ENCODE measurements around the gene MAP6.

Gene MAP6

DNA sequence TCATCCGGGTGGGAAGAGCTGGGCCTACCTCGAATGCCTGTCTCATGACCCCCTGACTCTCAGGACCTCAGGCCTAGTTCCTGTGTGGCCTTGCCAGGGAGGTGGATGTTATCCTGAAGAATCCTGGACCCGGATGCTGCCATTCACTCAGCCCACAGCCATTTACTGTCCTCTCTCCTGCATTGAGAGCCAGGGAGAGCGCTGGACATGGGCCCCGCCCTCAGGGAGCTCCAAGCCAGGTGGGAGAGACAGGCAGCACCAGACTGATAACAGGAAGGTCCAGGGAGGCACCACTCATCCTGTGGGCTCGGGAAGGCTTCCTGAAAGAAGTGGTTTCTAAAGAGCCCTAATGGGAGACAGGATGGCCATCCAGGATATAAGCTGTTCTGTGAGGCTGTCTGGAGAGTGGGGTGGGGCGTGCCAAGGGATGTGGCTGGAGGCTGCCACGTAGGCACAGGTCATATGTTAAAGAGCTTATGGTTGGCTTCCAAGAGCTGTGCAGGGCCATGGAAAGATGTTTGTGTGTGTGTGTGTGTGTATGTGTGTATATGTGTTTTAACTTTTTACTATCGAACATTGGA, 98.2 kb downstream of the MAP6 start:
- no peak overlapping the region for H3K4me3 ChIP-seq (ENCODE audit: severe bottlenecking)
- no peaks in the 10 kb centered on the region for H3K9me3 ChIP-seq (ENCODE audit: severe bottlenecking)
- no peak for ATAC-seq (ENCODE audit: low read depth)
- no peak overlapping the region for H3K27ac ChIP-seq (ENCODE audit: poor library complexity, severe bottlenecking)
- no peak for DNase-seq (ENCODE audit: low spot score)
- H3K4me1 ChIP-seq (ENCODE audit: insufficient read depth, poor library complexity, severe bottlenecking): peaks cover 1% of the 10 kb centered on the region
- H3K27me3 ChIP-seq (ENCODE audit: insufficient read depth, poor library complexity, severe bottlenecking): no peaks in the 10 kb centered on the region
- peaks cover 54% of the 10 kb centered on the region for H3K36me3 ChIP-seq (ENCODE audit: low read depth)
- TF ChIP-seq, protein P1, sequence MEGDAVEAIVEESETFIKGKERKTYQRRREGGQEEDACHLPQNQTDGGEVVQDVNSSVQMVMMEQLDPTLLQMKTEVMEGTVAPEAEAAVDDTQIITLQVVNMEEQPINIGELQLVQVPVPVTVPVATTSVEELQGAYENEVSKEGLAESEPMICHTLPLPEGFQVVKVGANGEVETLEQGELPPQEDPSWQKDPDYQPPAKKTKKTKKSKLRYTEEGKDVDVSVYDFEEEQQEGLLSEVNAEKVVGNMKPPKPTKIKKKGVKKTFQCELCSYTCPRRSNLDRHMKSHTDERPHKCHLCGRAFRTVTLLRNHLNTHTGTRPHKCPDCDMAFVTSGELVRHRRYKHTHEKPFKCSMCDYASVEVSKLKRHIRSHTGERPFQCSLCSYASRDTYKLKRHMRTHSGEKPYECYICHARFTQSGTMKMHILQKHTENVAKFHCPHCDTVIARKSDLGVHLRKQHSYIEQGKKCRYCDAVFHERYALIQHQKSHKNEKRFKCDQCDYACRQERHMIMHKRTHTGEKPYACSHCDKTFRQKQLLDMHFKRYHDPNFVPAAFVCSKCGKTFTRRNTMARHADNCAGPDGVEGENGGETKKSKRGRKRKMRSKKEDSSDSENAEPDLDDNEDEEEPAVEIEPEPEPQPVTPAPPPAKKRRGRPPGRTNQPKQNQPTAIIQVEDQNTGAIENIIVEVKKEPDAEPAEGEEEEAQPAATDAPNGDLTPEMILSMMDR (IDR thresholded peaks at IDR 0.05; ENCODE audit: poor library complexity, severe bottlenecking): no peak

DNA sequence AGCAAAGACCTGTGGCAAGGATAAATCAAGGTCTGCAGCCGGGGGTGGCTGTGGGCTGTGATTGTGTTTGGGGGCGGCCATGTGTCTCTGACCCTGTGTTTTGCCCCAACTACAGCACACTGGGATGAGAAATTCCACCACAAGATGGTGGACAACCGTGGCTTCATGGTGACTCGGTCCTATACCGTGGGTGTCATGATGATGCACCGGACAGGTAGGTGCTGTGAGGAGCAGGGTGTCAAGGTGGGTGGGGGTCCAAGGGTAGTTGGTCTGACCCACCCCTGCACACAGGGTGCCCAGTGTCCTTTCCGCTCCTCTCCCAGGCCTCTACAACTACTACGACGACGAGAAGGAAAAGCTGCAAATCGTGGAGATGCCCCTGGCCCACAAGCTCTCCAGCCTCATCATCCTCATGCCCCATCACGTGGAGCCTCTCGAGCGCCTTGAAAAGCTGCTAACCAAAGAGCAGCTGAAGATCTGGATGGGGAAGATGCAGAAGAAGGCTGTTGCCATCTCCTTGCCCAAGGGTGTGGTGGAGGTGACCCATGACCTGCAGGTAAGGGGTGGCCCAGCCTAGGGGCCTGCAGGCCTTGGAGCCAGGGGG, 100.1 kb downstream of the MAP6 start:
- H3K4me1 ChIP-seq (ENCODE audit: insufficient read depth, poor library complexity, severe bottlenecking): peaks cover 9% of the 10 kb centered on the region
- TF ChIP-seq, protein P1 (IDR thresholded peaks at IDR 0.05; ENCODE audit: poor library complexity, severe bottlenecking): no peak
- H3K27ac ChIP-seq (ENCODE audit: poor library complexity, severe bottlenecking): no peak overlapping the region
- H3K4me3 ChIP-seq (ENCODE audit: severe bottlenecking): no peak overlapping the region
- H3K9me3 ChIP-seq (ENCODE audit: severe bottlenecking): no peaks in the 10 kb centered on the region
- H3K36me3 ChIP-seq (ENCODE audit: low read depth): peaks cover 67% of the 10 kb centered on the region
- no peak for ATAC-seq (ENCODE audit: low read depth)
- DNase-seq (ENCODE audit: low spot score): no peak
- H3K27me3 ChIP-seq (ENCODE audit: insufficient read depth, poor library complexity, severe bottlenecking): no peaks in the 10 kb centered on the region

DNA sequence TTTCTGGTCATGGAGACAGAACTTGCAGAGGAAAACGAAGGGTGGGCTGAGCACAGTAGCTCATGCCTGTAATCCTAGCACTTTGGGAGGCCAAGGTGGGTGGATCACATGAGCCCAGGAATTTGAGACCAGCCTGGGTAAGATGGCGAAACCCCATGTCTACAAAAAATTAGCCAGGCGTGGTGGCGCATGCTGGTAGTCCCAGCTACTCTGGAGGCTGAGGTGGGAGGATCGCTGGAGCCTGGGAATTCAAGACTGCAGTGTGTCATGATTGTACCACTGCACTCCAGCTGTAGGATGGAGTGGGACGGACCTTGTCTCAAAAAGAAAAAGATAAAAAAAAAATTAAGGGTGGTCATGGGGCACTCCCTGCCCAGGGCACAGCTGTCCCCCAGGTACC, 100.9 kb downstream of the MAP6 start:
- TF ChIP-seq, protein P1 (IDR thresholded peaks at IDR 0.05; ENCODE audit: poor library complexity, severe bottlenecking): no peak
- Histone ChIP-seq H3K4me3 (ENCODE audit: severe bottlenecking) (no peak overlapping the region), H3K27ac (ENCODE audit: poor library complexity, severe bottlenecking) (no peak overlapping the region), H3K9me3 (ENCODE audit: severe bottlenecking) (no peaks in the 10 kb centered on the region), H3K36me3 (ENCODE audit: low read depth) (peaks cover 67% of the 10 kb centered on the region), H3K27me3 (ENCODE audit: insufficient read depth, poor library complexity, severe bottlenecking) (no peaks in the 10 kb centered on the region), H3K4me1 (ENCODE audit: insufficient read depth, poor library complexity, severe bottlenecking) (peaks cover 9% of the 10 kb centered on the region)
- DNase-seq (ENCODE audit: low spot score) (no peak), ATAC-seq (ENCODE audit: low read depth) (no peak)

DNA sequence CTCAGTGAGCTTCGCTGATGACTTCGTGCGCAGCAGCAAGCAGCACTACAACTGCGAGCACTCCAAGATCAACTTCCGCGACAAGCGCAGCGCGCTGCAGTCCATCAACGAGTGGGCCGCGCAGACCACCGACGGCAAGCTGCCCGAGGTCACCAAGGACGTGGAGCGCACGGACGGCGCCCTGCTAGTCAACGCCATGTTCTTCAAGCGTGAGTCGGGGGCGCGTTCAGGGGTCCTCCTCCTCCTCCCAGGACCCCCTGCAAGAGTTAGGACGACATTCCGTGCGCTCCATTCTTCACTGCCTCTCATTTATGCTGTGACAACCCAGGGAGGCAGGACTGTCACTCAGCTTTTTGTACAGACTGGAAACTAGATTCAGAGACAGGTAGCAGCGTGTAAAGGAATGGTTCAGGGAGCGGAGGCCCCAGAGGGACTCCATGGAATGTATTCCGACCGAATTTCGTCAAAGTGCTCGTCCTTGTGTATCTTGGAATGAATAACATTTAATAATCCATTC, 102.0 kb downstream of the MAP6 start:
- no peak for ATAC-seq (ENCODE audit: low read depth)
- TF ChIP-seq, protein P1 (IDR thresholded peaks at IDR 0.05; ENCODE audit: poor library complexity, severe bottlenecking): no peak
- Histone ChIP-seq H3K36me3 (ENCODE audit: low read depth) (peaks cover 67% of the 10 kb centered on the region), H3K27me3 (ENCODE audit: insufficient read depth, poor library complexity, severe bottlenecking) (no peaks in the 10 kb centered on the region), H3K27ac (ENCODE audit: poor library complexity, severe bottlenecking) (no peak overlapping the region), H3K9me3 (ENCODE audit: severe bottlenecking) (no peaks in the 10 kb centered on the region), H3K4me3 (ENCODE audit: severe bottlenecking) (no peak overlapping the region), H3K4me1 (ENCODE audit: insufficient read depth, poor library complexity, severe bottlenecking) (peaks cover 9% of the 10 kb centered on the region)
- DNase-seq (ENCODE audit: low spot score): peak; percentile 61
